ENCODE measurements around the gene NECAB3.

DNA sequence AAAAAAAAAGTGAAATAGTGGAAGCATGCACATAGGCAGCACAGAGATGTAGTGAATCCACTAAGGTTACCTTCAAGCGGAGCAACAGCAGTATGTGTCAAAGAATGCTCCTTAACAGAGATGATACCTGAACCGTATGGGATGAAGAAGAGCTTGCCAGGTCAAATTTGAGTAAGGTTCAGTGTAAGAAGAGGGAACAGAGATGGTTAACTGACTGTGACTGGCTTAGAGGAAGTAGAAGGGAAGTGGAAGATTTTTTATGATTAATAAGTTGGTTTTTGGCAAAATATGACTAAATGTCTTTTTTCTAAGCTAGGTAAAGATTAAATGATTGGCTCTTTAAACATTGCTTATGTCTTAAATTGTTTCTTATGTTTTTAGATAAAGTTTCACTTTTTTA lies 64.7 kb downstream of the NECAB3 start:
- TF ChIP-seq, protein P1, sequence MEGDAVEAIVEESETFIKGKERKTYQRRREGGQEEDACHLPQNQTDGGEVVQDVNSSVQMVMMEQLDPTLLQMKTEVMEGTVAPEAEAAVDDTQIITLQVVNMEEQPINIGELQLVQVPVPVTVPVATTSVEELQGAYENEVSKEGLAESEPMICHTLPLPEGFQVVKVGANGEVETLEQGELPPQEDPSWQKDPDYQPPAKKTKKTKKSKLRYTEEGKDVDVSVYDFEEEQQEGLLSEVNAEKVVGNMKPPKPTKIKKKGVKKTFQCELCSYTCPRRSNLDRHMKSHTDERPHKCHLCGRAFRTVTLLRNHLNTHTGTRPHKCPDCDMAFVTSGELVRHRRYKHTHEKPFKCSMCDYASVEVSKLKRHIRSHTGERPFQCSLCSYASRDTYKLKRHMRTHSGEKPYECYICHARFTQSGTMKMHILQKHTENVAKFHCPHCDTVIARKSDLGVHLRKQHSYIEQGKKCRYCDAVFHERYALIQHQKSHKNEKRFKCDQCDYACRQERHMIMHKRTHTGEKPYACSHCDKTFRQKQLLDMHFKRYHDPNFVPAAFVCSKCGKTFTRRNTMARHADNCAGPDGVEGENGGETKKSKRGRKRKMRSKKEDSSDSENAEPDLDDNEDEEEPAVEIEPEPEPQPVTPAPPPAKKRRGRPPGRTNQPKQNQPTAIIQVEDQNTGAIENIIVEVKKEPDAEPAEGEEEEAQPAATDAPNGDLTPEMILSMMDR (IDR thresholded peaks at IDR 0.05; ENCODE audit: low read depth, low read length, poor library complexity, severe bottlenecking) = no peak
- no peak for TF ChIP-seq EZH2phosphoT487 (IDR thresholded peaks at IDR 0.05; ENCODE audit: borderline replicate concordance, low read length)

All from DOHH2 (cell line).